Urinary bladder (tissue), 4 donors: ENCODE data around the gene ARRDC3. TPM values are rescaled to one million over a fixed set of nuclear protein-coding genes. Genes with fewer than 3 reads are reported as not detected.
"Not testable (repeated sequence)": the region's sequence is repeated elsewhere in the genome, so short reads cannot be mapped to it uniquely, and the experiment has no call there.

ENCODE experiments used
- DNase-seq: peaks from one replicate; pipeline ENCODE4 v3.0.0-alpha.2; 2015; ENCODE audit errors: extremely low spot score
- H3K27ac ChIP-seq: one replicate; pipeline ENCODE4 v1.5.1; 2013; ENCODE audit warnings: low read depth, mild to moderate bottlenecking, moderate library complexity
- H3K36me3 ChIP-seq: one replicate; pipeline ENCODE4 v1.6.1; 2013; ENCODE audit warnings: mild to moderate bottlenecking, moderate library complexity; ENCODE audit not compliant: insufficient read depth
- H3K4me1 ChIP-seq: one replicate; pipeline ENCODE4 v1.6.1; 2013; ENCODE audit warnings: mild to moderate bottlenecking, moderate library complexity; ENCODE audit not compliant: insufficient read depth
- H3K4me3 ChIP-seq: one replicate; pipeline ENCODE4 v1.5.1; 2013; ENCODE audit warnings: low read depth, low read length
- WGBS: extraction: QIAGEN DNeasy Blood & Tissue Kit; methylation state at CpG from one replicate; pipeline ENCODE4 v1.1.7; 2013; 5-methylcytosine and 5-hydroxymethylcytosine counted together
- polyA plus RNA-seq: library from polyadenylated mRNA; stranded (reverse); fragments of 200-250 nt; gene quantifications from one replicate; pipeline ENCODE4 v1.2.3, GENCODE V29; 2013
- total RNA-seq: library from RNA; depleted of rRNA; stranded (reverse); fragments of >200 nt; gene quantifications from one replicate; pipeline ENCODE4 v1.2.3, GENCODE V29; 2014
- donor health status: healthy with polysubstance abuse.
- donor health status: healthy.

Gene ARRDC3
- total and polyA plus RNA-seq, 2 donors = 24.4 to 261 TPM

DNA sequence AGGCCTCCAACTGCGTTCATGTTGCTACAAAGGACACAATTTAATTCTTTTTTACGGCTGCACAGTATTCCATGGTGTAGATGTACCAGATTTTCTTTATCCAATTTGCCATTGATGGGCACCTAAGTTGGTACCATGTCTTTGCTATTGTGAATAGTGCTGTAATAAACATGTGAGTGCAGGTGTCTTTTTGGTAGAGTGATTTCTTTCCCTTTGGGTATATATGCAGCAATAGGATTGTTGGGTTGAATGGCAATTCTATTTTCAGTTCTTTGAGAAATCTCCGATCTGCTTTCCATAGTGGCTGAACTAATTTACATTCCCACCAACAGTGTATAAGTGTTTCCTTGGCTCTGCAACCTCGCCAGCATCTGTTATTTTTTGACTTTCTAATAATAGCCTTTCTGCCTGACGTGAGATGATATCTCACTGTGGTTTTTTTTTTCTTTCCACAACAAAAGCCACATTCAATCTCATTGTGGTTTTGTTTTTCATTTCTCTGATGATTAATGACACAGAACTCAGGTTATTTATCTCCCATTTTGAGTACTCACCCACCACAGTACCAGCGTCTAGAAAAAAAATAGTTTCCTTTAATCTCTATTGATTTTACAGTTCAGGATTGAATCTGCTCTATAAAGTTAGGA is 21.9 kb downstream of the ARRDC3 start:
- Histone ChIP-seq H3K27ac (no peak overlapping the region), H3K36me3 (no peaks in the 10 kb centered on the region), H3K4me1 (no peaks in the 10 kb centered on the region), H3K4me3 (no peak overlapping the region)
- WGBS = 78% methylated on average over 6 of the region's 6 CpGs
- no peak for DNase-seq

DNA sequence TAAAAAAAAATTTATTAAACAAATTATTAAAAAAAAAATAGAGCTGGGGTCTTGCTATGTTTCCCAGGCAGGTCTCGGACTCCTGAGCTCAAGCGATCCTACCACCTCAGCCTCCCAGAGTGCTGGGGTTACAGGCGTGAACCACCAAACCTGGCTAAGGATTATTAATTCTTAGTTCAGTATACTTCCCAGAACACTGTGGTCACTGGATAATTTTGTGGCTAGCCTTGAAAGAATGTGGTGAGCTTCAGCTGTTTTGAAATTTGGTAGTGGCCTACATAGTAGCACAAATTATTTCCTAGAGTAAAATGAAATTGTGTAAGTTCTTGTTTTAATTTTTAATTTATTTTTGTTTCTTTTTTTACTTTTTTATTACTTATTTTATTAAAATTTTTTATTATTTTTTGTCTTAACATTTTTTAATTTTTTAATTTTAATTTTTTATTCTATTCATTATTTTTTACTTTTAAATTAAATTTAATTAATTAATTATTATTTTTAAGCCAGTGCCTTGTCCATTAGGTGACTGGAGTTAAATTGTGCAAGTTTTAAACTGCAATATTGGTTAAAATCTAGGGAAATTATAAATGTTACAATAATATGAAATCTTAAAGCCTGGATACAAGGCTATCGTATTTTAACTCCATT is 23.0 kb downstream of the ARRDC3 start:
- Histone ChIP-seq H3K4me3 (no peak overlapping the region), H3K36me3 (no peaks in the 10 kb centered on the region), H3K4me1 (no peaks in the 10 kb centered on the region), H3K27ac (no peak overlapping the region)
- no peak for DNase-seq
- WGBS = 97% methylated on average over 4 of the region's 4 CpGs

DNA sequence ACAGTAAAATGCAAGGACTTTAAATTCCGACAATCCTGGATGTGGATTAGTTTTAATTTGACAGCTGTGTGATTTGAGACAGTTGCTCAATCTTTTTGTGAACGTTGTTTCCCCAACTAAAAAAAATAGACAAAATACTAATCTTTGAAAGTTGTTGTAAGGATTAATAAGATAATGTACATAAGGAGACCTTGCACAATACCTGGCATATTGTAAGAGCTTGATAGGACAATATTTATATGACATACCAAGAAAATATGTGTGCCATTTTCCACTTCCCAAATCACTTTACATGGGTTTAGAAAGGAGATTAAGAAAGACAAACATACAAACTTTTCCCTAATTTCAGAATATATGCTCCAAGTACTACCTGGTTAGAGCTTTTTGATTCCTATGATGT is 25.3 kb downstream of the ARRDC3 start:
- Histone ChIP-seq H3K4me3 (no peak overlapping the region), H3K36me3 (no peaks in the 10 kb centered on the region), H3K27ac (no peak overlapping the region), H3K4me1 (no peaks in the 10 kb centered on the region)
- no peak for DNase-seq
- 56% methylated on average over 2 of the region's 2 CpGs for WGBS

DNA sequence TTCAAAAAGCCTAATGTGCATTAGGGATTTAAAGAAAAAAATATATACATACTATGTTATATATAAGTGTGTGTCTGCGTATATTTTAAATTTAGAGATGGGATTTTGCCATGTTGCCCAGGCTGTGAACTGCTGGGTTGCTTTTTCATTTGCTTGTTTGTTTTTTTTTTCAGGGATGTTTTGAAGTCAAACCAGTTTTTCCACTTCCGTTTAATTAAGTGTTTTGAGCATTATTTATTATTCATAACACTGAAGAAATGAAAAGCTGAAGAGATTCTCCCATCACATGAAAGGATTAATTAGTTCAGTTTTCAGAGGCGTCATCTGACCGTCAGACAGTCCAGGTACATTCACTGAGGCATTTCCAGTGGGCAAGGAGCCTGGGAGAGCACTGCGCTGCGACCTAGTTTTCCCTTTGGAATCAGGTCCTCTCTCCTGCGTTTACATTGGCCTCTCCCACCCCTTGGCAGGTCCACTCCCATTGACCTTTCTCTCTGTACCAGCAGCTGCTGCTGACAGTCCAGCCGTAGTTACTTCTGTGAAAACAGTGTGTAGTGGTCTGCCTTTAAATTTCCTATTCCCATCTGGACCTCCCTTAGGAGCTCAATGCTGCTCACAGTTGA is 26.0 kb downstream of the ARRDC3 start:
- no peak for DNase-seq
- Histone ChIP-seq H3K27ac (no peak overlapping the region), H3K36me3 (no peaks in the 10 kb centered on the region), H3K4me1 (no peaks in the 10 kb centered on the region), H3K4me3 (no peak overlapping the region)
- WGBS = 72% methylated on average over 8 of the region's 8 CpGs

DNA sequence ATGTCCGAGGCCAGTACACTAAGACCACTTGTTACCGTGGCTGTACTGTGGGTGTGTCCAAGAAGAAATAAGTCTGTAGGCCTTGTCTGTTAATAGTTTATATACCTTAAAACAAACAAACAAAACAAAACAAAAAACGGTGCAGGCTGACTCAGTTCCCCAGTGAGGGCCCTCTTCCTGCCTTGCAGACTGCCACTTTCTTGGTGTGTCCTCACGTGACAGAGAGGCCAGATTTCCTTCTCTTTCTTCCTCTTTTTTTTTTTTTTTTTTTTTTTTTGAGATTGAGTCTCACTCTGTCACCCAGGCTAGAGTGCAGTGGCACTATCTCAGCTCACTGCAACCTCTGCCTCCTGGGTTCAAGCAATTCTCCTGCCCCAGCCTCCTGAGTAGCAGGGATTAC is 28.2 kb downstream of the ARRDC3 start:
- H3K4me1 ChIP-seq, H3K27ac ChIP-seq, H3K36me3 ChIP-seq, DNase-seq, H3K4me3 ChIP-seq: not testable (repeated sequence)
- WGBS = 78% methylated on average over 4 of the region's 4 CpGs

DNA sequence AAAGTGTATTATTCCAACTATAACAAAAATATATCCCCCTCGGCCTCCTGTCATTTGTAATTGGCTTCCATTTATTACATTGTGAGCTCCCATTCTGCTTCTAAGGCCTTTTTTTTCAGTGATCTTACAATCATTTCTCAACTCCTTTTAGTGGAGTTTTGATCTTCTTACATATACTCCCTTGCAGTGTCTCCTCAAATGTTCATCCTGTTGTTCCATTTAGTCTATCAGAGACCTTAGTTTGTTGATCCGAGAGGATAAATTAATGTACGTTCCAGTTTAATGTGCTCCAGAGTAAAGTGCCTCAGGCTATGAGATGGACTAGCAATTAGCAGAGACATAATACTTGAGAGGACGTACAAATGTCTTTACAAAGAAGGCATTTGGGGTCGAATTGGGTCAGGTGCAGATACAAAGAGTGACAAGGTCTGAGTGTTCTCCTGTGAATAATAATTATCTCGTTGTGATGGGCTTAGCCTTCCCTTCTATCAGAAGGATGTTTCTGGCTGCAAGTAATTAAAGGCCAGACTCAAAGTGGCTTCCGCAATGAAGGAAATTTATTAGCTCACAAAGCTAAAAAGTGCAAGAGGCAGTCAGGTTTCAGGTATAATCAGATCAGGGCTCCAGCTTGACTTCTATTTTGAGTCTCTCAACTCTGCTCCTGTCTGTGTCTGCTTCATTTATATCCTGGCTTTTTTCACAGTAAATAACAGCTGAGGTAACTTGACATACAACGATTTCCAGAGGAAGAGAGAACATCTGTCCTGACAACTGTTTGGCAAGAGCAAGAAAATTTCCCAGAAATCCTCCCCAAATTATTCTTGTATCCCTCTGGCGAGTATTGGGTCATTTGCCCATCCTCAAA is 30.1 kb downstream of the ARRDC3 start:
- Histone ChIP-seq H3K27ac (no peak overlapping the region), H3K4me3 (no peak overlapping the region), H3K36me3 (no peaks in the 10 kb centered on the region), H3K4me1 (no peaks in the 10 kb centered on the region)
- WGBS = 68% methylated on average over 9 of the region's 9 CpGs
- no peak for DNase-seq

DNA sequence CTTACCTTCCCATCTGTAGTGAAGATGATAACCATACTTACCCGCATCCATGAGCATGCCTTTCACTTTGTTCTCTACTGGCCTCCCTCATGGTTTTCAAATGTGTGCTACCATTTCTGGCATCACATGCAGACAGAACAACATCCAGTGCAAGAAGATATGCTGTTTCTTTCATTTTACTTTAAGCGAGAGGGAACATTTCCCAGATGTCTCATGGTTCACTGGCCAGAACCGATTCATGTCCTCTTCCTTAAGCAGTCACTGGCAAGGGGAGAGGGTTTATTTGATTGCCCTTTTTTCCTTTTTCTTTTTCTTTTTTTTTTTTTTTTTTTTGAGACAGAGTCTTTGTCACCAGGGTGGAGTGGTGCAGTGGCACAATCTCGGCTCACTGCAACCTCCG is 37.7 kb downstream of the ARRDC3 start:
- Histone ChIP-seq H3K4me3 (no peak overlapping the region), H3K27ac (no peak overlapping the region), H3K36me3 (no peaks in the 10 kb centered on the region), H3K4me1 (no peaks in the 10 kb centered on the region)
- 87% methylated on average over 5 of the region's 5 CpGs for WGBS
- no peak for DNase-seq

DNA sequence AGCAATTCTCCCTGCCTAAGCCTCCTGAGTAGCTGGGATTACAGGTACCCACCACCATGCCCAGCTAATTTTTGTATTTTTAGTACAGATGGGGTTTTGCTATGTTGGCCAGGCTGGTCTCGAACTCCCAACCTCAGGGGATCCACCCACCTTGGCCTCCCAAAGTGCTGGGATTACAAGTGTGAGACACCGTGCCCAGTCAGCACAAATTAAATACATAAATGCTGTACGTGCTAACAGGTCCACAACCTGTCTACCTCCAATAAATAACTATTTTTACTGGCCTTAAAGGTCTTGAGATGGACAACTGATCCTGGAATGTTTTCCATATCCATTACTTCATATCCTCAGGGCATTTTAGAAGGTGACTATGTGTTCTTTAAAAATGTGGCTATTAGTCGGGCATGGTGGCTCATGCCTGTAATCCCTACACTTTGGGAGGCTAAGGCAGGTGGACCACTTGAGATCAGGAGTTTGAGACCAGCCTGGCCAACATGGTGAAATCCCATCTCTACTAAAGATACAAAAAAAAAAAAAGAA is 38.4 kb downstream of the ARRDC3 start:
- not testable (repeated sequence) for DNase-seq, H3K4me1 ChIP-seq, H3K27ac ChIP-seq, H3K4me3 ChIP-seq, H3K36me3 ChIP-seq
- WGBS = 96% methylated on average over 4 of the region's 4 CpGs

DNA sequence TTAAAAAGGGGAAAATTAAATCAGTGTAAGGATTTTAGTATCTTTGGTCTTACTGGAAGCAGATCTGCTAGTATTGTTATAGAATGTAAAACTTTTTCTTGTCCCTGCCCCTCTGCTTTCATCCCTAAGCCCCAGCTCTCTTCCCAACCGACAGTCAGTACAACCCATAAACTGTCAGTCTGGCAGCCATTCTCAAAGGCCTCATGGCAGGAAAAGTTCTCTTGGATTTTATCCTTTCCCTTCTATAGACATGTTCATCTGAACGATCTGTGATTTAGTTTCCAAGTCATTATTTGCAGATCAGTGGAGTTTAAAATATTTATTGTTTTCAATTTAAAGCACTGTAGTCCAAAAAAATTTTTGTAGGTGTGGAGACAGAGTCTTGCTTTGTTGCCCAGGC is 39.2 kb downstream of the ARRDC3 start:
- Histone ChIP-seq H3K27ac (no peak overlapping the region), H3K36me3 (no peaks in the 10 kb centered on the region), H3K4me3 (no peak overlapping the region), H3K4me1 (no peaks in the 10 kb centered on the region)
- DNase-seq = no peak
- WGBS = 59% methylated on average over 2 of the region's 2 CpGs

DNA sequence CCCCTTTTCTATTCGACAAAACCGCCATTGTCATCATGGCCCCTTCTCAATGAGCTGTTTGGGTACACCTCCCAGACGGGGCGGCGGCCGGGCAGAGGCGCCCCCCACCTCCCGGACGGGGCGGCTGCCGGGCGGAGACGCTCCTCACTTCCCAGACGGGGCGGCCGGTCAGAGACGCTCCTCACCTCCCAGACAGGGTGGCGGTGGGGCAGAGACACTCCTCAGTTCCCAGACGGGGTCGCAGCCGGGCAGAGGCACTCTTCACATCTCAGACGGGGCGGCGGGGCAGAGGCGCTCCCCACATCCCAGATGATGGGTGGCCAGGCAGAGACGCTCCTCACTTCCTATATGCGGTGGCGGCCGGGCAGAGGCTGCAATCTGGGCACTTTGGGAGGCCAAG is 40.2 kb downstream of the ARRDC3 start:
- WGBS = 97% methylated on average over 29 of the region's 29 CpGs
- not testable (repeated sequence) for H3K4me3 ChIP-seq, H3K36me3 ChIP-seq, H3K27ac ChIP-seq, DNase-seq, H3K4me1 ChIP-seq

DNA sequence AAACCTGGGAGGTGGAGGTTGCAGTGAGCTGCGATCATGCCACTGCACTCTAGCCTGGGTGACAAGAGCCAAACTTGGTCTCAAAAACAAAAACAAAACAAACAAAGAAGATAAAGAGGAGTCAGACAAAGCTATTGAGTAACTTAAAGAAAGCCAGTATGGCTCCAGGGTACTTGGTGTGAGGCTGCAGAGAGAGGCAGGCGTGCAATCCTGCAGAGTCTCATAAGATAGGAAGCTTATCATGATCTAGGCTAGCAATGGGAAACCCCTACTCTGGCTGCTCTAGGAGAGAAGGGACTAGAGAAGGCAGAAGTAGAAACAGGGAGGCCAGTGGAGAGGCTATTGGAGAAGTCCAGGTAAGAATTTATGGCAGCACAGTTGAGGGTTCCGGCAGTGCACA is 42.0 kb downstream of the ARRDC3 start:
- no peak overlapping the region for H3K4me3 ChIP-seq
- WGBS = 94% methylated on average over 3 of the region's 3 CpGs

DNA sequence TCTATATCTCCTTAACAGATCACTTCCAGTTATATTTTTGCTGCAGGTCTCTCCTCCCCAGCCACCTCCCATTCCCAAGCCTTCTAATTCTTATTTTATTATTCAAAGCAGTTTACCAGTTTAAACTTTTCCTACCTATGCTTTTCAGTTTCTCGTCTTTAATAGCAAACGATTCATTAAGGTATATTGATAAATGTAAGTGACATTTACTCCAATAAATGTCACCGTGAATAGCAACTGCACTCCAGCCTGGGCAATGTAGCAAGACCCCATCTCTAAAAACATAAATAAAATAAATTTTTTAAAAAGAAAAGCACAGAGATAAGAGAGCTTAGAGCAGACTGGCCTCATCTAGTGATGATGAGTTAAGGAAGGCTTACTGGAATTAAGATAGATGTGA is 42.6 kb downstream of the ARRDC3 start:
- Histone ChIP-seq H3K27ac (no peak overlapping the region), H3K4me3 (no peak overlapping the region), H3K36me3 (no peaks in the 10 kb centered on the region), H3K4me1 (no peaks in the 10 kb centered on the region)
- 91% methylated on average over 3 of the region's 3 CpGs for WGBS
- DNase-seq = no peak

More for the DNA sequence above, 42.0 kb downstream of the ARRDC3 start:
- DNase-seq = no peak
- Histone ChIP-seq H3K4me1 (no peaks in the 10 kb centered on the region), H3K36me3 (no peaks in the 10 kb centered on the region), H3K27ac (no peak overlapping the region)

DNA sequence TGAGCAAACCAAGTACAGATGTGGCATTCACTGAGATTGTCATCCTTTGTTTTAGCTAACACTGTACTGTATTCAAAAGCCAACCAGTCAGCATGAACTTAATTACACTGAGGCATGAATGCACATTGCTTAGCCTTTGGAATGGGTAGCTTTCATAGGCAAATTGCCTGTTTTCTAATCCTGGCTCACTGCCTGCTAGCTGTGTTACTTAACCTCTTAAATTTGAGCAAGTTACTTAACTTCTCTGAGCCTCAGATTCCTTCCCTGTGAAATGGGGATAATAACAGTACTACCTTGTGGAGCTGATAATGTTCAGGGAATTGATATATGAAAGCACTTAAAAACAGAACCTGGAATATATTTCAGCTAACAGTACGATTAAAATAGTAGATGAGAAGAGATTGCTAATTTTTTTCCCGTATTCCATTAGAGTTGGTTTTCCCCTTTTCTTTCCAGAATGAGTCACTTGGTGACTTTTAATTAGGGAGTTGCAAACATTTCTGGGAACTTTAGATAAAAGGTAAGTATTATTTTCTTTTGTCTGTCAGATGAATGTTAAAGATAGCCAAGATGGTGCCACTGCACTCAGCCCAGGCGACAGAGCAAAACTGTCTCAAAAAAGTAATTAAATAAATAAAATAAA is 43.9 kb downstream of the ARRDC3 start:
- H3K4me1 ChIP-seq = no peaks in the 10 kb centered on the region
- no peaks in the 10 kb centered on the region for H3K36me3 ChIP-seq
- DNase-seq = no peak
- no peak overlapping the region for H3K4me3 ChIP-seq
- no peak overlapping the region for H3K27ac ChIP-seq
- WGBS = 78% methylated on average over 3 of the region's 3 CpGs
